ENCODE results near the gene LRRC4B. TPM values are rescaled to one million over a fixed set of nuclear protein-coding genes. Genes with fewer than 3 reads are reported as not detected.
A peak's percentile ranks its signal among the peaks of the same experiment; 100 is the strongest.

LRRC4B gene
- total and polyA plus RNA-seq, 2 of the 13 experiments (the other 11 are each of a cell fraction or from before 2014, with no cell fraction given), result not detected

DNA sequence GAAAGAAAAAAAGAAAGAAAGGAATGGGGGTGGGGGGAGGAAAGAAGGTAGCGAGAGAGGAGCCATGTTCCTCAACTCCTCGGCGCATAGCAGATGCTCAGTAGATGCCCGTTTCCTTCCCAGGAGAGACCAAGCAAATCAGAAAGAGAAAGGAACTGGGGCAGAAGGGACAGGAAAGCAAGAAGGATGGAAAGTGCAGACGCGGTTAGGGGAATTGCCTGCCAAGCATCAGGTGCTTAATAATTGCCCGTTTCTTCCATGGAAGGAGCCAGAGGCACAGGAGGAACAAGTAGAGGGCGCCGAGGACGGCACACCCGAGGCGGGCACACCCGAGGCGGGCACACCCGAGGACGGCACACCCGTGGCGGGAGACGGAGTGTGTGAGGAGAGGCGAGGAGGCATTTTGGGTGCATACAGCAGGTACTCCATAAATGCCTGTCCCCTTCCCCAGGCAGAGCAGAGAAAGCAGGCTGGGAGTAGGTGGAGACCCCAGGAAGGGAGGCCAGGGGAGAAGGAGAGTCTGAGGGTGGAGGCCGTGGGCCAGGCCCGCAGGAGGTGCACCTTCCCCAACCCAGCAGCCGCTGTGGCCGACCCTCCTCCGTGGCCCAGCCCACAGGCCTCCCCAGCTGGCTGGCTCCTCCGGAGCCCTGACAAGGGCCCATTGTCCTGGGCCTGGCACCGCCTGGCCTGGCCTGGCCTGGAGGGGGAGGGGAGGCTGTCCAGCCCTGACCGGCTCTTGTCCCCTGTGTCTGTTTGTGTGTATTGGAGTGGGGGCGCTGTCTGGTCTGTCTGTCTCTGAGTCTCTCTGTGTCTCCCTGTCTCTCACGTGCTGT lies 71.8 kb downstream of the LRRC4B start (continued):
- TF ChIP-seq, protein P1, sequence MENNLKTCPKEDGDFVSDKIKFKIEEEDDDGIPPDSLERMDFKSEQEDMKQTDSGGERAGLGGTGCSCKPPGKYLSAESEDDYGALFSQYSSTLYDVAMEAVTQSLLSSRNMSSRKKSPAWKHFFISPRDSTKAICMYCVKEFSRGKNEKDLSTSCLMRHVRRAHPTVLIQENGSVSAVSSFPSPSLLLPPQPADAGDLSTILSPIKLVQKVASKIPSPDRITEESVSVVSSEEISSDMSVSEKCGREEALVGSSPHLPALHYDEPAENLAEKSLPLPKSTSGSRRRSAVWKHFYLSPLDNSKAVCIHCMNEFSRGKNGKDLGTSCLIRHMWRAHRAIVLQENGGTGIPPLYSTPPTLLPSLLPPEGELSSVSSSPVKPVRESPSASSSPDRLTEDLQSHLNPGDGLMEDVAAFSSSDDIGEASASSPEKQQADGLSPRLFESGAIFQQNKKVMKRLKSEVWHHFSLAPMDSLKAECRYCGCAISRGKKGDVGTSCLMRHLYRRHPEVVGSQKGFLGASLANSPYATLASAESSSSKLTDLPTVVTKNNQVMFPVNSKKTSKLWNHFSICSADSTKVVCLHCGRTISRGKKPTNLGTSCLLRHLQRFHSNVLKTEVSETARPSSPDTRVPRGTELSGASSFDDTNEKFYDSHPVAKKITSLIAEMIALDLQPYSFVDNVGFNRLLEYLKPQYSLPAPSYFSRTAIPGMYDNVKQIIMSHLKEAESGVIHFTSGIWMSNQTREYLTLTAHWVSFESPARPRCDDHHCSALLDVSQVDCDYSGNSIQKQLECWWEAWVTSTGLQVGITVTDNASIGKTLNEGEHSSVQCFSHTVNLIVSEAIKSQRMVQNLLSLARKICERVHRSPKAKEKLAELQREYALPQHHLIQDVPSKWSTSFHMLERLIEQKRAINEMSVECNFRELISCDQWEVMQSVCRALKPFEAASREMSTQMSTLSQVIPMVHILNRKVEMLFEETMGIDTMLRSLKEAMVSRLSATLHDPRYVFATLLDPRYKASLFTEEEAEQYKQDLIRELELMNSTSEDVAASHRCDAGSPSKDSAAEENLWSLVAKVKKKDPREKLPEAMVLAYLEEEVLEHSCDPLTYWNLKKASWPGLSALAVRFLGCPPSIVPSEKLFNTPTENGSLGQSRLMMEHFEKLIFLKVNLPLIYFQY (CRISPR knock-in tag; IDR thresholded peaks at IDR 0.05; ENCODE audit: borderline replicate concordance), result 0 out of 2 replicates have a peak, but pooled peaks have one; percentile 44
- TF ChIP-seq, protein P2, sequence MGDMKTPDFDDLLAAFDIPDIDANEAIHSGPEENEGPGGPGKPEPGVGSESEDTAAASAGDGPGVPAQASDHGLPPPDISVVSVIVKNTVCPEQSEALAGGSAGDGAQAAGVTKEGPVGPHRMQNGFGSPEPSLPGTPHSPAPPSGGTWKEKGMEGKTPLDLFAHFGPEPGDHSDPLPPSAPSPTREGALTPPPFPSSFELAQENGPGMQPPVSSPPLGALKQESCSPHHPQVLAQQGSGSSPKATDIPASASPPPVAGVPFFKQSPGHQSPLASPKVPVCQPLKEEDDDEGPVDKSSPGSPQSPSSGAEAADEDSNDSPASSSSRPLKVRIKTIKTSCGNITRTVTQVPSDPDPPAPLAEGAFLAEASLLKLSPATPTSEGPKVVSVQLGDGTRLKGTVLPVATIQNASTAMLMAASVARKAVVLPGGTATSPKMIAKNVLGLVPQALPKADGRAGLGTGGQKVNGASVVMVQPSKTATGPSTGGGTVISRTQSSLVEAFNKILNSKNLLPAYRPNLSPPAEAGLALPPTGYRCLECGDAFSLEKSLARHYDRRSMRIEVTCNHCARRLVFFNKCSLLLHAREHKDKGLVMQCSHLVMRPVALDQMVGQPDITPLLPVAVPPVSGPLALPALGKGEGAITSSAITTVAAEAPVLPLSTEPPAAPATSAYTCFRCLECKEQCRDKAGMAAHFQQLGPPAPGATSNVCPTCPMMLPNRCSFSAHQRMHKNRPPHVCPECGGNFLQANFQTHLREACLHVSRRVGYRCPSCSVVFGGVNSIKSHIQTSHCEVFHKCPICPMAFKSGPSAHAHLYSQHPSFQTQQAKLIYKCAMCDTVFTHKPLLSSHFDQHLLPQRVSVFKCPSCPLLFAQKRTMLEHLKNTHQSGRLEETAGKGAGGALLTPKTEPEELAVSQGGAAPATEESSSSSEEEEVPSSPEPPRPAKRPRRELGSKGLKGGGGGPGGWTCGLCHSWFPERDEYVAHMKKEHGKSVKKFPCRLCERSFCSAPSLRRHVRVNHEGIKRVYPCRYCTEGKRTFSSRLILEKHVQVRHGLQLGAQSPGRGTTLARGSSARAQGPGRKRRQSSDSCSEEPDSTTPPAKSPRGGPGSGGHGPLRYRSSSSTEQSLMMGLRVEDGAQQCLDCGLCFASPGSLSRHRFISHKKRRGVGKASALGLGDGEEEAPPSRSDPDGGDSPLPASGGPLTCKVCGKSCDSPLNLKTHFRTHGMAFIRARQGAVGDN (CRISPR knock-in tag; IDR thresholded peaks at IDR 0.05), result peak; percentile 41
- TF ChIP-seq PRPF4 (IDR thresholded peaks at IDR 0.05; ENCODE audit: low read depth, low read length, poor library complexity, severe bottlenecking) (peak; percentile 51), RXRB (CRISPR knock-in tag; IDR thresholded peaks at IDR 0.05; ENCODE audit: borderline replicate concordance) (0 out of 2 replicates have a peak, but pooled peaks have one; percentile 33), TBP (CRISPR knock-in tag; IDR thresholded peaks at IDR 0.05) (no peak), ZBTB38 (CRISPR knock-in tag; IDR thresholded peaks at IDR 0.05) (no peak), ZBTB7A (CRISPR knock-in tag; IDR thresholded peaks at IDR 0.05) (no peak), NFKBIZ (CRISPR knock-in tag; IDR thresholded peaks at IDR 0.05) (no peak), SRF (IDR thresholded peaks at IDR 0.05; ENCODE audit: low read depth, low read length) (no peak), TARDBP (CRISPR knock-in tag; IDR thresholded peaks at IDR 0.05) (0 out of 2 replicates have a peak, but pooled peaks have one; percentile 25), ZFY (CRISPR knock-in tag; IDR thresholded peaks at IDR 0.05) (0 out of 2 replicates have a peak, but pooled peaks have one; percentile 47)
- TF ChIP-seq, protein P3, sequence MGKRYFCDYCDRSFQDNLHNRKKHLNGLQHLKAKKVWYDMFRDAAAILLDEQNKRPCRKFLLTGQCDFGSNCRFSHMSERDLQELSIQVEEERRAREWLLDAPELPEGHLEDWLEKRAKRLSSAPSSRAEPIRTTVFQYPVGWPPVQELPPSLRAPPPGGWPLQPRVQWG (CRISPR knock-in tag; IDR thresholded peaks at IDR 0.05; ENCODE audit: borderline replicate concordance, low read depth), result no peak
- TF ChIP-seq, protein P4, sequence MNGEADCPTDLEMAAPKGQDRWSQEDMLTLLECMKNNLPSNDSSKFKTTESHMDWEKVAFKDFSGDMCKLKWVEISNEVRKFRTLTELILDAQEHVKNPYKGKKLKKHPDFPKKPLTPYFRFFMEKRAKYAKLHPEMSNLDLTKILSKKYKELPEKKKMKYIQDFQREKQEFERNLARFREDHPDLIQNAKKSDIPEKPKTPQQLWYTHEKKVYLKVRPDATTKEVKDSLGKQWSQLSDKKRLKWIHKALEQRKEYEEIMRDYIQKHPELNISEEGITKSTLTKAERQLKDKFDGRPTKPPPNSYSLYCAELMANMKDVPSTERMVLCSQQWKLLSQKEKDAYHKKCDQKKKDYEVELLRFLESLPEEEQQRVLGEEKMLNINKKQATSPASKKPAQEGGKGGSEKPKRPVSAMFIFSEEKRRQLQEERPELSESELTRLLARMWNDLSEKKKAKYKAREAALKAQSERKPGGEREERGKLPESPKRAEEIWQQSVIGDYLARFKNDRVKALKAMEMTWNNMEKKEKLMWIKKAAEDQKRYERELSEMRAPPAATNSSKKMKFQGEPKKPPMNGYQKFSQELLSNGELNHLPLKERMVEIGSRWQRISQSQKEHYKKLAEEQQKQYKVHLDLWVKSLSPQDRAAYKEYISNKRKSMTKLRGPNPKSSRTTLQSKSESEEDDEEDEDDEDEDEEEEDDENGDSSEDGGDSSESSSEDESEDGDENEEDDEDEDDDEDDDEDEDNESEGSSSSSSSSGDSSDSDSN (CRISPR knock-in tag; IDR thresholded peaks at IDR 0.05), result peak; percentile 53; the same call in 1 of the 2 replicates

Data from HepG2 (cell line).